ENCODE data around the gene CEP44. TPM values are rescaled to one million over a fixed set of nuclear protein-coding genes. Genes with fewer than 3 reads are reported as not detected.
"Not testable (repeated sequence)": the region's sequence is repeated elsewhere in the genome, so short reads cannot be mapped to it uniquely, and the experiment has no call there.

Gene CEP44
- total RNA-seq, 1 donor from 2014 or later, result 14.1 TPM

DNA sequence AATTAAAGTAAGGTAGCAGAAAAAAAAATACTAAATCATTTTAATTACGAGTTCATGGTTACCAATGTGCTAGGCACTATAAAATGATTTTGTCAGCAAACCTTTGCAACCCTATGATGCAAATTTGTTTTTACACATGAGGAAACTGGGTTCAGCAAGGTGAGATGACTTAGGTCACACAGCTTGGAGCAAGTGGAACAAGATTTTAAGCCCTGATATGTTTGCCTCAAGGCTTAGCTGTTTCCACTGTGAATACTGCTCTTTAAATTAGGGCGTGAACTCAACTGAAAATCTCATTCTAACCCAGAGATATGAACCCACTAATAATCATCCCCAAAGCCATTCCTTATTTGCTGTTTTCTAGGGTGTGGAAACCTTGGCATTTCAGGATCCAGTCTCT is 86.3 kb downstream of the CEP44 start:
- H3K9me3 Mint-ChIP-seq (ENCODE audit: unreplicated experiment), result no peaks in the 10 kb centered on the region
- no peak for DNase-seq (ENCODE audit: extremely low spot score, unreplicated experiment)
- no peaks in the 10 kb centered on the region for H3K4me1 Mint-ChIP-seq (ENCODE audit: unreplicated experiment)
- no peaks in the 10 kb centered on the region for H3K36me3 Mint-ChIP-seq (ENCODE audit: unreplicated experiment)
- H3K27ac Mint-ChIP-seq (ENCODE audit: unreplicated experiment), result no peak overlapping the region
- H3K4me3 Mint-ChIP-seq (ENCODE audit: unreplicated experiment), result no peak overlapping the region
- TF ChIP-seq, protein P1, sequence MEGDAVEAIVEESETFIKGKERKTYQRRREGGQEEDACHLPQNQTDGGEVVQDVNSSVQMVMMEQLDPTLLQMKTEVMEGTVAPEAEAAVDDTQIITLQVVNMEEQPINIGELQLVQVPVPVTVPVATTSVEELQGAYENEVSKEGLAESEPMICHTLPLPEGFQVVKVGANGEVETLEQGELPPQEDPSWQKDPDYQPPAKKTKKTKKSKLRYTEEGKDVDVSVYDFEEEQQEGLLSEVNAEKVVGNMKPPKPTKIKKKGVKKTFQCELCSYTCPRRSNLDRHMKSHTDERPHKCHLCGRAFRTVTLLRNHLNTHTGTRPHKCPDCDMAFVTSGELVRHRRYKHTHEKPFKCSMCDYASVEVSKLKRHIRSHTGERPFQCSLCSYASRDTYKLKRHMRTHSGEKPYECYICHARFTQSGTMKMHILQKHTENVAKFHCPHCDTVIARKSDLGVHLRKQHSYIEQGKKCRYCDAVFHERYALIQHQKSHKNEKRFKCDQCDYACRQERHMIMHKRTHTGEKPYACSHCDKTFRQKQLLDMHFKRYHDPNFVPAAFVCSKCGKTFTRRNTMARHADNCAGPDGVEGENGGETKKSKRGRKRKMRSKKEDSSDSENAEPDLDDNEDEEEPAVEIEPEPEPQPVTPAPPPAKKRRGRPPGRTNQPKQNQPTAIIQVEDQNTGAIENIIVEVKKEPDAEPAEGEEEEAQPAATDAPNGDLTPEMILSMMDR (IDR thresholded peaks at IDR 0.05), result no peak
- H3K27me3 Mint-ChIP-seq (ENCODE audit: unreplicated experiment), result peaks cover 47% of the 10 kb centered on the region

GRCh38 chr4:174373821-174374220 is 90.1 kb downstream of the CEP44 start:
- TF ChIP-seq, protein P1 (IDR thresholded peaks at IDR 0.05), result no peak
- no peaks in the 10 kb centered on the region for H3K4me1 Mint-ChIP-seq (ENCODE audit: unreplicated experiment)
- H3K9me3 Mint-ChIP-seq (ENCODE audit: unreplicated experiment), result no peaks in the 10 kb centered on the region
- H3K36me3 Mint-ChIP-seq (ENCODE audit: unreplicated experiment), result no peaks in the 10 kb centered on the region
- H3K27ac Mint-ChIP-seq (ENCODE audit: unreplicated experiment), result no peak overlapping the region
- H3K4me3 Mint-ChIP-seq (ENCODE audit: unreplicated experiment), result no peak overlapping the region
- DNase-seq (ENCODE audit: extremely low spot score, unreplicated experiment), result no peak
- H3K27me3 Mint-ChIP-seq (ENCODE audit: unreplicated experiment), result peaks cover 59% of the 10 kb centered on the region

GRCh38 chr4:174375422-174375821 is 91.7 kb downstream of the CEP44 start:
- H3K4me3 Mint-ChIP-seq (ENCODE audit: unreplicated experiment), result no peak overlapping the region
- H3K4me1 Mint-ChIP-seq (ENCODE audit: unreplicated experiment), result no peaks in the 10 kb centered on the region
- DNase-seq (ENCODE audit: extremely low spot score, unreplicated experiment), result no peak
- no peaks in the 10 kb centered on the region for H3K36me3 Mint-ChIP-seq (ENCODE audit: unreplicated experiment)
- H3K27ac Mint-ChIP-seq (ENCODE audit: unreplicated experiment), result no peak overlapping the region
- peaks cover 63% of the 10 kb centered on the region for H3K27me3 Mint-ChIP-seq (ENCODE audit: unreplicated experiment)
- TF ChIP-seq, protein P1 (IDR thresholded peaks at IDR 0.05), result no peak
- H3K9me3 Mint-ChIP-seq (ENCODE audit: unreplicated experiment), result no peaks in the 10 kb centered on the region

- H3K4me3 Mint-ChIP-seq (ENCODE audit: unreplicated experiment), result no peak overlapping the region
- H3K4me1 Mint-ChIP-seq (ENCODE audit: unreplicated experiment), result no peaks in the 10 kb centered on the region
- H3K9me3 Mint-ChIP-seq (ENCODE audit: unreplicated experiment), result no peaks in the 10 kb centered on the region
- H3K36me3 Mint-ChIP-seq (ENCODE audit: unreplicated experiment), result no peaks in the 10 kb centered on the region
- H3K27ac Mint-ChIP-seq (ENCODE audit: unreplicated experiment), result no peak overlapping the region
- peaks cover 62% of the 10 kb centered on the region for H3K27me3 Mint-ChIP-seq (ENCODE audit: unreplicated experiment)
- TF ChIP-seq, protein P1 (IDR thresholded peaks at IDR 0.05), result no peak
- no peak for DNase-seq (ENCODE audit: extremely low spot score, unreplicated experiment)
Observed at GRCh38 chr4:174377613-174378012, 93.9 kb downstream of the CEP44 start.

- TF ChIP-seq, protein P1 (IDR thresholded peaks at IDR 0.05), result no peak
- no peaks in the 10 kb centered on the region for H3K4me1 Mint-ChIP-seq (ENCODE audit: unreplicated experiment)
- no peaks in the 10 kb centered on the region for H3K9me3 Mint-ChIP-seq (ENCODE audit: unreplicated experiment)
- H3K36me3 Mint-ChIP-seq (ENCODE audit: unreplicated experiment), result no peaks in the 10 kb centered on the region
- DNase-seq (ENCODE audit: extremely low spot score, unreplicated experiment), result no peak
- H3K27me3 Mint-ChIP-seq (ENCODE audit: unreplicated experiment), result peaks cover 54% of the 10 kb centered on the region
- no peak overlapping the region for H3K27ac Mint-ChIP-seq (ENCODE audit: unreplicated experiment)
- H3K4me3 Mint-ChIP-seq (ENCODE audit: unreplicated experiment), result no peak overlapping the region
Observed at GRCh38 chr4:174378951-174379350, 95.2 kb downstream of the CEP44 start.

GRCh38 chr4:174380206-174380605 is 96.5 kb downstream of the CEP44 start:
- not testable (repeated sequence) for H3K9me3 Mint-ChIP-seq (ENCODE audit: unreplicated experiment); H3K4me1 Mint-ChIP-seq (ENCODE audit: unreplicated experiment)

More at GRCh38 chr4:174380206-174380605, 96.5 kb downstream of the CEP44 start:
- H3K36me3 Mint-ChIP-seq (ENCODE audit: unreplicated experiment); H3K27ac Mint-ChIP-seq (ENCODE audit: unreplicated experiment); H3K4me3 Mint-ChIP-seq (ENCODE audit: unreplicated experiment); DNase-seq (ENCODE audit: extremely low spot score, unreplicated experiment): not testable (repeated sequence)
- H3K27me3 Mint-ChIP-seq (ENCODE audit: unreplicated experiment), result peaks cover 49% of the 10 kb centered on the region
